H9 (cell line): ENCODE measurements around the gene GSTK1. TPM values are rescaled to one million over a fixed set of nuclear protein-coding genes. Genes with fewer than 3 reads are reported as not detected.

Source experiments
- DNase-seq: peaks from one replicate; pipeline ENCODE4 v3.0.0-alpha.2; 2017
- H2AFZ ChIP-seq: one replicate; pipeline ENCODE4 v1.6.1; 2013; ENCODE audit warnings: mild to moderate bottlenecking, low read length, control low read depth, moderate library complexity
- H2AK5ac ChIP-seq: 2 replicates; pipeline ENCODE4 v1.6.1; 2013; ENCODE audit warnings: low read length, control low read depth, mixed read lengths; ENCODE audit not compliant: insufficient read length
- H2BK120ac ChIP-seq: one replicate; pipeline ENCODE4 v1.6.1; 2013; ENCODE audit warnings: low read depth, mild to moderate bottlenecking, low read length, control low read depth, inconsistent platforms; ENCODE audit not compliant: poor library complexity, severe bottlenecking
- H2BK12ac ChIP-seq: 2 replicates; pipeline ENCODE4 v1.6.1; 2013; ENCODE audit warnings: low read length, control low read depth, mixed read lengths, low read depth; ENCODE audit not compliant: insufficient read length
- H2BK15ac ChIP-seq: 2 replicates; pipeline ENCODE4 v1.6.1; 2013; ENCODE audit warnings: low read depth, low read length, control low read depth
- H2BK20ac ChIP-seq: one replicate; pipeline ENCODE4 v1.6.1; 2013; ENCODE audit warnings: low read depth, mild to moderate bottlenecking, low read length, control low read depth, inconsistent platforms; ENCODE audit not compliant: poor library complexity, severe bottlenecking
- H2BK5ac ChIP-seq: 2 replicates; pipeline ENCODE4 v1.6.1; 2013; ENCODE audit warnings: low read length, control low read depth, mixed read lengths; ENCODE audit not compliant: insufficient read length
- H3K14ac ChIP-seq: 2 replicates; pipeline ENCODE4 v1.6.1; 2013; ENCODE audit warnings: low read length, control low read depth; ENCODE audit not compliant: insufficient read depth
- H3K18ac ChIP-seq: 2 replicates; pipeline ENCODE4 v1.6.1; 2013; ENCODE audit warnings: low read depth, mild to moderate bottlenecking, mixed read lengths, low read length, control low read depth; ENCODE audit not compliant: insufficient read length
- H3K23ac ChIP-seq: 2 replicates; pipeline ENCODE4 v1.6.1; 2013; ENCODE audit warnings: low read length, control low read depth, mixed read lengths, low read depth; ENCODE audit not compliant: insufficient read length
- H3K23me2 ChIP-seq: 2 replicates; pipeline ENCODE4 v1.6.1; 2013; ENCODE audit warnings: low read depth, mild to moderate bottlenecking, mixed read lengths, low read length, control low read depth; ENCODE audit not compliant: insufficient read length, poor library complexity, severe bottlenecking
- H3K27ac ChIP-seq: 2 replicates; pipeline ENCODE4 v1.5.1; 2013; ENCODE audit warnings: low read length, control low read depth, mixed read lengths, low read depth; ENCODE audit not compliant: insufficient read length
- H3K27me3 ChIP-seq: 2 replicates; pipeline ENCODE4 v1.6.1; 2013; ENCODE audit warnings: low read length, control low read depth, inconsistent platforms; ENCODE audit not compliant: insufficient read depth
- H3K4ac ChIP-seq: 2 replicates; pipeline ENCODE4 v1.6.1; 2013; ENCODE audit warnings: low read depth, mild to moderate bottlenecking, control low read depth, inconsistent platforms, low read length, moderate library complexity
- H3K4me1 ChIP-seq: 2 replicates; pipeline ENCODE4 v1.6.1; 2013; ENCODE audit warnings: low read length, control low read depth, inconsistent platforms; ENCODE audit not compliant: insufficient read depth
- H3K4me2 ChIP-seq: 2 replicates; pipeline ENCODE4 v1.6.1; 2013; ENCODE audit warnings: low read length, control low read depth, mixed read lengths; ENCODE audit not compliant: insufficient read length, insufficient read depth
- H3K56ac ChIP-seq: 2 replicates; pipeline ENCODE4 v1.6.1; 2013; ENCODE audit warnings: low read depth, mild to moderate bottlenecking, mixed read lengths, low read length, control low read depth; ENCODE audit not compliant: insufficient read length
- H3K79me1 ChIP-seq: 2 replicates; pipeline ENCODE4 v1.6.1; 2013; ENCODE audit warnings: low read depth, mild to moderate bottlenecking, moderate library complexity, low read length, control low read depth, inconsistent platforms; ENCODE audit not compliant: insufficient read depth, poor library complexity, severe bottlenecking
- H3K79me2 ChIP-seq: 2 replicates; pipeline ENCODE4 v1.6.1; 2013; ENCODE audit warnings: low read length, control low read depth, inconsistent platforms; ENCODE audit not compliant: insufficient read depth
- H3K9ac ChIP-seq: 2 replicates; pipeline ENCODE4 v1.6.1; 2013; ENCODE audit warnings: low read length, control low read depth, mixed read lengths; ENCODE audit not compliant: insufficient read length; ENCODE audit errors: extremely low read depth
- H3K9me3 ChIP-seq: one replicate; pipeline ENCODE4 v1.6.1; 2013; ENCODE audit warnings: low read depth, low read length, inconsistent platforms; ENCODE audit not compliant: control insufficient read depth
- H3T11ph ChIP-seq: one replicate; pipeline ENCODE4 v1.6.1; 2013; ENCODE audit warnings: mild to moderate bottlenecking, low read length, control low read depth, inconsistent platforms
- H4K20me1 ChIP-seq: one replicate; pipeline ENCODE4 v1.6.1; 2013; ENCODE audit not compliant: control insufficient read depth, insufficient read length, insufficient read depth
- H4K5ac ChIP-seq: 2 replicates; pipeline ENCODE4 v1.6.1; 2013; ENCODE audit warnings: low read depth, mild to moderate bottlenecking, mixed read lengths, low read length, control low read depth; ENCODE audit not compliant: insufficient read length
- H4K8ac ChIP-seq: replicated peaks from 2 replicates; pipeline ENCODE4 v1.6.1; 2013; ENCODE audit warnings: low read length, control low read depth, mixed read lengths, low read depth; ENCODE audit not compliant: insufficient read length
- H4K91ac ChIP-seq: 2 replicates; pipeline ENCODE4 v1.6.1; 2013; ENCODE audit warnings: low read depth, mild to moderate bottlenecking, moderate library complexity, mixed read lengths, low read length, control low read depth; ENCODE audit not compliant: insufficient read length
- H3K27ac Mint-ChIP-seq, 3 experiments: 2 replicates in 2 of 3; 3 replicates in 1 of 3; pipeline ENCODE4 v1.8.0; 2020 to 2021; ENCODE audit warnings: mixed read lengths in 3 of 3, mild to moderate bottlenecking in 1 of 3, moderate library complexity in 1 of 3
- H3K27me3 Mint-ChIP-seq: 2 replicates; pipeline ENCODE4 v1.8.0; 2021; ENCODE audit warnings: low read depth, mild to moderate bottlenecking, moderate library complexity, mixed read lengths
- H3K36me3 Mint-ChIP-seq, 3 experiments: 2 replicates in 2 of 3; 3 replicates in 1 of 3; pipeline ENCODE4 v1.8.0; 2020 to 2021; ENCODE audit warnings: low read depth in 3 of 3, mixed read lengths in 3 of 3; ENCODE audit not compliant: insufficient read depth in 1 of 3
- H3K4me1 Mint-ChIP-seq, 2 experiments: 2 replicates each; pipeline ENCODE4 v1.8.0; 2020; ENCODE audit warnings: mixed read lengths in 2 of 2
- H3K4me3 Mint-ChIP-seq, 2 experiments: 2 replicates in 1 of 2; 3 replicates in 1 of 2; pipeline ENCODE4 v1.8.0; 2020 to 2021; ENCODE audit warnings: mild to moderate bottlenecking in 2 of 2, mixed read lengths in 2 of 2, moderate library complexity in 1 of 2
- H3K9me3 Mint-ChIP-seq, 2 experiments: 2 replicates in 1 of 2; 3 replicates in 1 of 2; pipeline ENCODE4 v1.8.0; 2020; ENCODE audit warnings: mild to moderate bottlenecking in 2 of 2, mixed read lengths in 2 of 2, moderate library complexity in 1 of 2
- WGBS: extraction: QIAGEN DNeasy Blood & Tissue Kit; methylation state at CpG from one replicate; pipeline ENCODE4 v1.1.7; 2013; ENCODE audit warnings: missing lambda C conversion rate, low lambda C conversion rate, mixed read lengths; ENCODE audit not compliant: insufficient read length; ENCODE audit errors: extremely low coverage; 5-methylcytosine and 5-hydroxymethylcytosine counted together
- total RNA-seq: library from RNA; stranded (reverse); gene quantifications from 2 replicates; pipeline ENCODE4 v1.2.1, GENCODE V29; 2021
- TF ChIP-seq, protein P1 (sequence below): fragments of 200-600 bp; sonication (generic); conservative IDR thresholded peaks from 3 replicates; pipeline ENCODE4 v1.8.0; 2021; ENCODE audit warnings: antibody characterized with exemption, mild to moderate bottlenecking

GSTK1 gene
- total RNA-seq, 1 experiment from 2014 or later, result 36.1 TPM

DNA sequence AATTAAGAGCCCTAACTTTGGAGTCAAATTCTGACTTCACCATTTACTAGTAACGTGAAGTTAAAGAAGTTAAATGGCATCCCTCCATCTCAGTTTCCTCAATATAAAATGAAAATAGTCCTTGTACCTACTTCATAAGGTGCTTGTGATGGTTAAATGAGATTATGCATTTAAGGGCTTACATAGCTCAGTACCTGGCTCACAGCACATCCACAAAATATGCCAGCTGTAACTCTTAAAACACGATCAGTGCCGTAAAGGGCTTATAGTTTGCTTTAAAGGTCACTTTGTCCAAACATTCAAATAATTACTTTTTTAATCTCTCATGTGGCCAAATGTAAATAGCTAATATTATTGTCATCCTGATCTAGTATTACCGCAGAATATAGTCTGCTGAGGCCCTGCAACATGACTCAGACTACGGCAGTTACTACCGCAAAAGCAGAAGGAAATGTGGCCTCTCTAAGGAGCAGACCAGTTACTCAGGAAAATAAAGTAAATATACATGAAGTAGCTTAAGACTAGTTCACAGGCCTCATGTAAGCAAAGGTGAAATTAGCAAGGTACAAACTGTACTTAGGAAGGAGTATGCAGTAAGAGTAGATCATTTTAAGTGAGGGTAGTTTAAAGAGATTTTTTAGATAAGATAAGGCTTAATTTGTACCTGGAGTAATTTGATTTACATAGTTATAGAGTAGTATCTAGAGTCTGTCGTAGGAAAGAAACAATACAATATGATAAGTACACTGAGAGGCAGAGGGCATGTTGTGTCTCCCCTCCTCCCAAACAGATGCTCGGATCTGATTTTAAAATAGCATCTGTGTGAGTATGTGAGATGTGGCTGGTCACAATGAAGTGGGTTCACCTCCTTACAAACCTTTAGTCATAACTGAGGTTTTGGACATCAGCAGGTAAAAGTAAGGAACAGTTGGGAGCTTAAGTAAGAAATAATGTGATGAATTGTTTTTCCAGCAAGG, 38.0 kb downstream of the GSTK1 start:
- no peak overlapping the region for H2BK120ac ChIP-seq
- no peak for DNase-seq
- no CpG with 5 or more reads among the region's 8 CpGs for WGBS
- no peak overlapping the region for H2AK5ac ChIP-seq
- no peak overlapping the region for H3K4ac ChIP-seq
- Mint-ChIP-seq H3K27me3 (no peaks in the 10 kb centered on the region; the same call in 1 of the 2 replicates), H3K27ac (no peak overlapping the region), H3K4me1 (no peaks in the 10 kb centered on the region), H3K4me3 (no peak overlapping the region), H3K36me3 (peaks cover 68 to 94% (median 93%) of the 10 kb centered on the region in 3 experiments), H3K9me3 (no peaks in the 10 kb centered on the region)
- TF ChIP-seq, protein P1, sequence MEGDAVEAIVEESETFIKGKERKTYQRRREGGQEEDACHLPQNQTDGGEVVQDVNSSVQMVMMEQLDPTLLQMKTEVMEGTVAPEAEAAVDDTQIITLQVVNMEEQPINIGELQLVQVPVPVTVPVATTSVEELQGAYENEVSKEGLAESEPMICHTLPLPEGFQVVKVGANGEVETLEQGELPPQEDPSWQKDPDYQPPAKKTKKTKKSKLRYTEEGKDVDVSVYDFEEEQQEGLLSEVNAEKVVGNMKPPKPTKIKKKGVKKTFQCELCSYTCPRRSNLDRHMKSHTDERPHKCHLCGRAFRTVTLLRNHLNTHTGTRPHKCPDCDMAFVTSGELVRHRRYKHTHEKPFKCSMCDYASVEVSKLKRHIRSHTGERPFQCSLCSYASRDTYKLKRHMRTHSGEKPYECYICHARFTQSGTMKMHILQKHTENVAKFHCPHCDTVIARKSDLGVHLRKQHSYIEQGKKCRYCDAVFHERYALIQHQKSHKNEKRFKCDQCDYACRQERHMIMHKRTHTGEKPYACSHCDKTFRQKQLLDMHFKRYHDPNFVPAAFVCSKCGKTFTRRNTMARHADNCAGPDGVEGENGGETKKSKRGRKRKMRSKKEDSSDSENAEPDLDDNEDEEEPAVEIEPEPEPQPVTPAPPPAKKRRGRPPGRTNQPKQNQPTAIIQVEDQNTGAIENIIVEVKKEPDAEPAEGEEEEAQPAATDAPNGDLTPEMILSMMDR, result no peak
- H3K79me1 ChIP-seq, result no peaks in the 10 kb centered on the region
- no peaks in the 10 kb centered on the region for H3K23me2 ChIP-seq
- no peak overlapping the region for H2AFZ ChIP-seq
- H4K8ac ChIP-seq, result no peak overlapping the region
- H3K79me2 ChIP-seq, result 0 out of 2 replicates have a peak, but pooled peaks cover 2% of the 10 kb centered on the region
- no peak overlapping the region for H2BK15ac ChIP-seq
- no peak overlapping the region for H2BK5ac ChIP-seq
- H3K27ac ChIP-seq, result no peak overlapping the region
- H4K91ac ChIP-seq, result no peak overlapping the region
- H3K27me3 ChIP-seq, result no peaks in the 10 kb centered on the region
- H2BK20ac ChIP-seq, result no peak overlapping the region
- no peak overlapping the region for H3K23ac ChIP-seq
- no peaks in the 10 kb centered on the region for H3K9me3 ChIP-seq
- no peak overlapping the region for H3T11ph ChIP-seq
- H3K9ac ChIP-seq, result no peak overlapping the region
- no peak overlapping the region for H3K4me2 ChIP-seq
- no peaks in the 10 kb centered on the region for H4K20me1 ChIP-seq
- H4K5ac ChIP-seq, result no peak overlapping the region
- no peak overlapping the region for H2BK12ac ChIP-seq
- H3K4me1 ChIP-seq, result no peaks in the 10 kb centered on the region
- no peak overlapping the region for H3K56ac ChIP-seq
- no peak overlapping the region for H3K14ac ChIP-seq
- H3K18ac ChIP-seq, result no peak overlapping the region
